GM12878 (cell line): Measurements from ENCODE around the gene SF3B5.
"Not testable (repeated sequence)": the region's sequence is repeated elsewhere in the genome, so short reads cannot be mapped to it uniquely, and the experiment has no call there.

Experiments
- CHD2 ChIP-seq: IDR thresholded peaks from 2 replicates; pipeline ENCODE4 v1.6.1; 2011; ENCODE audit warnings: low read depth, low read length, improper control_type of control experiment, borderline replicate concordance
- JUND ChIP-seq: IDR thresholded peaks from 2 replicates; pipeline ENCODE4 v1.6.1; 2012; ENCODE audit warnings: low read depth, mild to moderate bottlenecking, low read length, improper control_type of control experiment, moderate library complexity
- ZNF384 ChIP-seq: IDR thresholded peaks from 2 replicates; pipeline ENCODE4 v1.6.1; 2012; ENCODE audit warnings: low read depth, mild to moderate bottlenecking, low read length, improper control_type of control experiment, borderline replicate concordance

DNA sequence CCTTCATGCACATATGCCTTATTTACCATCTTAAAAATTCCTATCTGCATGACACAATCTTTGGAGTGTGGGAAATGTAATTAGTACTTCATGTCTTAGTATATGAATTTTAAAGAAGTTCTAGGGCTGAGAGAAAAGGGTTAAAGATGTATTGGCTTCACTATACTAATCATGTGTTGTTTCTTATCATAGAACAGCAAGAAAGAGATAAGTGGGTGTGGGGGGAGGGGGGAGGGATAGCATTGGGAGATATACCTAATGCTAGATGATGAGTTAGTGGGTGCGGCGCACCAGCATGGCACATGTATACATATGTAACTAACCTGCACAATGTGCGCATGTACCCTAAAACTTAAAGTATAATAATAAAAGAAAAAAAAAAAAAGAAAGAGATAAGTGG is 13.0 kb downstream of the SF3B5 start:
- not testable (repeated sequence) for TF ChIP-seq JUND, CHD2, ZNF384
